Caki2 (cell line): ENCODE measurements around the gene KRTAP24-1. TPM values are rescaled to one million over a fixed set of nuclear protein-coding genes. Genes with fewer than 3 reads are reported as not detected.

ENCODE experiments used
- DNase-seq: peaks from one replicate; pipeline ENCODE4 v3.0.0-alpha.2; 2015; ENCODE audit warnings: low read depth
- in situ Hi-C: cut with HindIII; loops from 2 replicates; pipeline ENCODE4 v1.10.0; 2016; ENCODE audit warnings: low sequenced_read_pairs, low pct_unique_long_range_greater_than_20kb, mixed read lengths
- total RNA-seq: library from RNA; depleted of rRNA; stranded (reverse); fragments of >200 nt; shearing (Covaris generic); gene quantifications from 2 replicates; pipeline ENCODE4 v1.2.3, GENCODE V29; 2014; ENCODE audit warnings: low replicate concordance; rRNA removed

The KRTAP24-1 gene, protein sequence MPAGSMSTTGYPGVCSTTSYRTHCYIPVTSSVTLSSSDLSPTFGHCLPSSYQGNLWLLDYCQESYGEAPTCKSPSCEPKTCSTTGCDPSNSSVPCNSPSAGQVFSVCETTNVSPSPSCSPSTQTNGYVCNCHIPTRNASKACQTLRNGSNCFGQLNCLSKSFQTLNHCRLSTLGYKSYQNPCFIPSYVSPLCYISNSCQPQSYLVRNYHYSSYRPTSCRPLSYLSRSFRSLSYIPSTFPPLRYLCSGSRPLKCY
- not detected in 2 replicates for total RNA-seq

DNA sequence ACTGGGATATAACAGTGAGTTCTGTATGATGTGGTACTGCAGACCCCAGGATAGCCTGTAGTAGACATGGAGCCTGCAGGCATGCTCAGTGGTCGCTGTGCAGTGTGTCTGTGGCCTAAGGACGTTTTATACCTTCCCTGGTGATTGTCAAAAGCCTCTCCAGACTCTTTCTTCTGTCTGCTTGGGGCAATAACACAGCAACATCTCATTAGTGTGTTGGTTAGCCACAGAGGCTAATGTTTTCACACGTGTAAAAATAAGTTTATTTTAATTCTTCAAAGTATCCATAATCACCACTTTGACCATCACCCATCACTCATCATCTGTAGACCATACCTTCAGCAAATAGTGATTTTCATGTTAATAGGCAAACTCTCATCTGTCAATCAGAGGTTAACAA is at the start of gene KRTAP24-1:
KRTAP24-1 (minus strand) TSS at position 101 of the 400 bp plus-strand sequence; CDS start at position 83, 18 bp downstream.
- in situ Hi-C loops: no loop called here

DNA sequence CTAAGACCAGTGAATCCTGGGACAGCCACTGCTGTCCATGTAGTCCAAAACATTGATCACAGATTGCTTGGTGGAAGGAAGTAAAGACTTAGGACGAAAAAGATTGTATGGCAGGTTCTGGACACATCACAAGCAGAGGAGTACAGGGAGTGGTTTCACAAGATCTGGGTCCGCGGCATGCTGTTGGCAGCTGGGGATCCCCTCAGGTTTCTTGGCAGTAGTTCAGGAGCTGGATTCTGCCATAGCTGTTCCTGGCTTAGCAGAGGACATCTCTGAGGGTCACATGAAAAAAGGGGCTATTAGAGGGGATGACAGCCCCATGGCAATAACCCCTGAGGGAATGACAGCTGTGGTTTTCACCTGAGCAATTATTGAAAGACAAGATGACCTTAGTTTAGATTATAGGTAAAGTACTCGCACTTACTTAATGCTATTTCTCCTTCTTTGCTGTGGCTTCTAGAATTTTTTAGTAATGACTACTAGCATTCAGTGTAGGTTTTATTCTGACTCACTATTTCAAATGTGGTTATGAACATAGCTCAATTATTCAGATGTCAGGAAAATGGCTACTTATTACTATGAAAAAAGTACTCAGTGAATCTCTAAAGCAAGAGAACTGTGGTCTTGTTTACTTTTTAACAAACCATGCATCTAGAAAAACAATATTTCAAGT is 46.6 kb upstream of the KRTAP24-1 start:
- in situ Hi-C loops: no loop called here
- DNase-seq: no peak

More for the DNA sequence above, at the start of gene KRTAP24-1:
- no peak for DNase-seq

DNA sequence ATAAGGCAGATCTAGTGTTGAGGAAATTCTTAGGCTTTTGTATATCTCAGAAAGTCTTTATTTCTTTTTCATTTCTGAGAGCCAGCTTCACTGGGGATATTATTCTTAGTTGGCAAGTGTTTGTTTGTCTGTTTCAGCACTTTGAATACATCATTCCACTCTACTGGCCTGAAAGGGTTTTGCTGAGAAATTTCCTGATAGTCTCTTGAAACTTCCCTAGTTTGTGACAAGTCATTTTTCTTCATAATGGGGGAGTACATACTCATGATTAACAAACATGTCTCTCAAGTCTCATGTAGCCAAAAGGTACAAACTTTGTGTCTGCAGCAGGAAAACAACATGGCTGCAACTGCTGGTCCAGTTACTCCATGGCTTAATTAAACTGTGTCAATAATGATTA is 43.6 kb upstream of the KRTAP24-1 start:
- no peak for DNase-seq
- in situ Hi-C loops: no loop called here

DNA sequence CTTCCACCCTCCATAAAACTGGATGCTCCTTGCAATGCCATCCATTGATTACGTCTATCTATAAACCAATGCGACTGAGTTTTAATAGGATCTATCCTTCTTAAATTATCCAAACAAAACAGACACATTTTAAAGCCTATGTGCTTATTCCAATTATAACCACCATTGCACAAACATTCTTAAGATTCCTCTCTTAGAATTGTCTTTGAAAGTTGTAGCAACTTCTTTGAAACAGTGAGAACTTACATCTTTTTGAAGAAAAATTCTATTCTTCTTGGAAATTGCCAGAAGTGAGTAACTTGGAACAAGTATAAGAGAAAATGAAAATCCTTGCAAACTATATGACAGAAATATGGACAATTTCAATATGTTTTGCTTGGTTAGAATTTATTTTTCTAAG is 37.5 kb upstream of the KRTAP24-1 start, which contains the start of gene KRTAP26-1:
KRTAP26-1 (minus strand) TSS at position 101 of the 400 bp plus-strand sequence. CDS start 280 bp downstream, outside the sequence.
- no peak for DNase-seq
- in situ Hi-C loops: no loop called here

DNA sequence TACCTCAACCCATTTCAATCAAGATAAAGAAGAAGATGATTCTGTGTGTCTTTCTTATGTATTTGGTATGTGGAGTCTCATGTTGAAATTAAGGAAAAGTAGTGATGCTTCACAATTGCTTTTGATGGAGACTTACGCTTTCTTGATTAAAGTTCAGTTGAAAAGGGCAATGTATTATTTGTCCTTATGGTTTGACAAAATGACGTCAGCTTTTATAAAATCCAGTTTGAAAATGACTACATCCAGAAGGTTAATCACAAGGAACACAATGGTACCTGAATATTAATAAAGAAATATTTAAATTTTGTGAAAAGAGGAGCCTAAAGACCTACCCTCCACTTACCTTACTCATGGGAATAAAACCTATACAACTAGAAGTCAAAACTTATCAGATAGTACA is 33.0 kb upstream of the KRTAP24-1 start:
- DNase-seq: no peak
- in situ Hi-C loops: no loop called here

DNA sequence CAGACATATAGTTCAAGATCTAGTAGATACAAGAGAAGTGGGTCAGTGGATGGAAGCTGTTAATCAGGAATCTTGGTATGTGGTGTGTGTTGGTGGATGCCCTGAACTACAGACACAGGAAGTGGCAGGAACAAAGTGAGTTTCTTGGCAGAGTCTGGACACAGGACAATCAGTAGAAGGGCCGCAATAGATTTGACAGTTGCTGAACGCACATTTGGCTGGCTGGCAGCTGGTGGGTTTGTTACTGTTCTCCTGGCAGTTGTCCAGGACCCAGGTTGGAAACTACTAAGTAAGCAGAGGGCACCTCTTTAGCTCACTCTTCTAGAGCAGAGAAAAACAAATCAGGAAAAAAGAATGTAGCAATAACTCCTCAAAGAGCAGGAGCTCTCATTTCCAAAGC is 24.1 kb upstream of the KRTAP24-1 start:
- no peak for DNase-seq
- in situ Hi-C loops: no loop called here

DNA sequence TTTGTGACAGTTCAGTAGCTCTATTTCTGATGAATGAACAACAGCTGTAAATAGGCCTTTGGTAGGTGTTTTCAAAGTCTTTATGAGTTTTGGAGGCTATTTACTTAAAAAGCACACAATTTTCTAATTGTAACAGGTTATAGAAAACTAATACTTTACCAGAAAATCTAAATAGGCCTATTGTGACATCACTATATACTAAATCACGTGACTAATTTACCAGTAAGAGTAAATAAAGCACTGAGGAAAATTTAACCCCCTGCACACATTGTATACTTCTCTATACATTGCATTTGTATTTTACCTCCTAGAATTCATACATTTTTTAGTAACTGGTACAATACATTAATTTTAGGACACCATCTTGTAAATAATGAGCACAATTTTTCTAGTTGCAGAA is 22.4 kb upstream of the KRTAP24-1 start:
- in situ Hi-C loops: no loop called here
- no peak for DNase-seq

DNA sequence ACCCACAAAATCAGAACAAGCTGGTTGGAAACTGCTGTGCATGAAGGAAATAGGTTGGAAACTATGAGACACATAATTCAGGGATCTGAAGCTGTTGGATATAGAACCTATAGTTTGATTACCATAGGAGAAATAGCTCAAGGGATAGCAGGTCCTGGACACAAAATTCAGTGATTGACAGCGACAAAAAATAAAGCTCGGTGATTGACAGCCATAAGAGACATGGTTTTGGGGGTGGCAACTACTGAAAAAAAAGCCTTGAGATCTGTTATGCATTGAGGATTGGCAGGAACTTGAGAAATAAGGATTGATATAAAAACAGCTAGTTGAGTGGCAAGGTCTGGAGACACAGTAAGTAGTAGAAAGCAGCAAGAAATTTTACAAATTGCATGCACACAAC is 6.5 kb upstream of the KRTAP24-1 start, which contains the start of gene KRTAP25-1:
KRTAP25-1 (minus strand) TSS at position 300 of the 400 bp plus-strand sequence; CDS start at position 276, 24 bp downstream.
- DNase-seq: no peak
- in situ Hi-C loops: no loop called here

DNA sequence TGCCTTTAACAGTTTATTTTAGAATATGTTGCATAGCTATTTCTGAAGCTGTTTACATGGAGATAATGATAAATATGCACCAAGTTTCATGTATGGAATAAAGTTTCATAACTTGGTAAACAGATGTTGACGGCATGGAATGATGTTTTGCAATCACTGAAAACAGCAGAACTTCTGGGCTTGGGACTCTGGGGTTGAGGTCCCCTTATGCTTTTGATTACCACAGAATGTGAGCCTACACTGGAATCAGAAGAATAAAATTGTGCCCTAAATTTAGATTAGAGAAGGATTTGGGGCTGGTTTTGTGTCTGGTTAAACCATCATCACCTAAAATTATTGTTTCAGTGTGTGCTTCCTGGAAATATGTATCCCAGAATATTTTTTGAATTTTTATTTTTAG is 11.1 kb downstream of the KRTAP24-1 start:
- no peak for DNase-seq
- in situ Hi-C loops: no loop called here

DNA sequence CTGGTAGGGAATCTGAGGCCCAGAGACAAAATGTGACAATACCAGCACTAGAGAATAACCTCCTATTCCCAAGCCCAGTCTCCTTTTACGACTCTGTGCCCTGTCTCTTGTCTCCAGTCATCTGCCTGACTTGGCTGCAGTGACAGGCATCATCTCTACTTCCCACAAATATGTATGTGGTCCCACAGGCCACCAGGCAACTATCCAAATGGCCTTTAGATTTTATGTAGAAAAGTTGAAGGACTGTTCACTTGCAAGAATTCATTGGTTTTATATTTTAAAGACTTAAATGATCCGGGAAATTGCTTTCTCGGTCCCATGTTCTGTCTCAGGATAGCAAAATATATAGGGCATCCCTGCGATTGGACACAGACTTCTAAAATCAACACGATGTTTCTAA is 11.6 kb downstream of the KRTAP24-1 start:
- no peak for DNase-seq
- in situ Hi-C loops: no loop called here

DNA sequence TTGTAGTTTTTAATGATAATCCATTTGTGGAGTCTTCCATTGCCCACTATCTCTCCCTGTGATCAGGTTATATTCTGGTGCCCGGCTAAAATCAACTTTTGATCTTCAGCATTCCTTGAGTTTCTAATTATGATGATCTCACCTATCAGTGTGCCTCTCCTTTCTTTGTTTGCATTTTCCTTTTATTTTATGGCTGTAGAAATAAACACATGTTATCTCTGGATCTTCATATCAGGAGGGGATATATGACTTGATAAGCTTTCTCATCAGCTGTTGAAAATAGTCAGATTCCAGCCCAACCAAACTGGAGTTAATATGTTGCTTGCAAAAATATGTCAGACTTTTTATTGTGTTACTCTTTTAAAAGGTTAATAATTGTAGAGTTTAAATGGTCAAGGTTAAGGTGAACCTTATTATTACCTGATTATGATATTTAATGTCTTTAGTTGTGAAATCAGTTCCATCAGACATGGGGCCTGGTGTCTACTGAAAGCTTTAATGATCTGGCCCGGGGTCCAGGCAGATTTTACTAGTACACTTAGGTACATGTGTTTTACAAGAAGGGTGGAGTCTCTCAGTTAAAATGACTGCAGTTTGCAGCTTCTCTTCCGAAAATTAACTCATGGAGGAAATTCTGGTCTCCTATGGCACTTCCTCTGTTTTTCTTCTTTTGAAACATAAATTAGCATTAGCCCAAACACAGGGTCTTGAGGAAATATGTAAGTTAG is 12.8 kb downstream of the KRTAP24-1 start:
- in situ Hi-C loops: no loop called here
- DNase-seq: no peak

DNA sequence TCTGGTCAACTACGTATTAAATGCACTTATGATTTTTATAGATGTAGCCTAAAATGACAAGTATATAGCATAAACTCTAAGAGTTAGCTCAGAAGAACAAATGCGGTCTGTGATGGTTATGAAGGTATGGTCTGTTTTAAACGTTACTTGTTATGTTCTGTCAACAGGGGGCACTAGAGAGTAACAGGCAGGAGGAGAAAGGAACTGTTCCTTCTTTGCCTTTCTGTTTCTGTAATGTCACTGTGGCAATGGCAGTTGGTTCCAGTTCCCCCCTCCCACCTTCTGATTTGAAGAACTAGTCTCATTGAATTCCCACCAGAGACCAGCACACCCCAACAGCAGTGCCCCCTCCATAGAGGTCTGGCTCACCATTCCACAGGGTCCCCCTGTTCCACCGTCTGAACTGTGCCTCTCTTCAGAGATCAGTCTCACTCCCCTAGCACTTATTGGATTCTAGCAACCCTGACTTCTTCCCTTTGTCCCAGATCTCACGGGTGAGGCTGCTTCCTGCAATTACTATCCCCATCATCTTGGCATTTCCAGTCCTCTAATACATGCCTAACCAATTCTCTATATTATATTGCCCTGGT is 14.0 kb downstream of the KRTAP24-1 start:
- no peak for DNase-seq

DNA sequence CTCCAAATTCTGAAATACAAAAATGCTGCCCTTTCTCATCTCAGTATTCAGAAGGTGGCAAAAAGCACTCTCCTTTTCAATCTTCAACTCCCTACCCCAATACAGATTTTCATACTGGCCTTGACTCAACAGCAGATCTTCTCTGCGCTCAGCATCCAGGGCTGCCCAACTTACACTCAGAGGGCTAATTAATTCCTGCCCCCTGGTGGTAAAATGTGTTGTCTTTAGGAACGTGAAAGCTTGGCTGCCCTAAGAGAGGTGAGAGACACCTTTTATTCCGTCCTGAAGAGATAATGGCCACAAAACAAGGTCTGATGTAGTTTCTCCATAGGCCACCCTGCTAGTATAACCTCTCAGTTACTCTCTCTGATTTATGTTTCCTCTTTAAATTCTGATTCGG is 25.0 kb downstream of the KRTAP24-1 start:
- DNase-seq: peak; percentile 17
- in situ Hi-C loops: no loop called here

More for the DNA sequence above, 14.0 kb downstream of the KRTAP24-1 start:
- in situ Hi-C loops: no loop called here

DNA sequence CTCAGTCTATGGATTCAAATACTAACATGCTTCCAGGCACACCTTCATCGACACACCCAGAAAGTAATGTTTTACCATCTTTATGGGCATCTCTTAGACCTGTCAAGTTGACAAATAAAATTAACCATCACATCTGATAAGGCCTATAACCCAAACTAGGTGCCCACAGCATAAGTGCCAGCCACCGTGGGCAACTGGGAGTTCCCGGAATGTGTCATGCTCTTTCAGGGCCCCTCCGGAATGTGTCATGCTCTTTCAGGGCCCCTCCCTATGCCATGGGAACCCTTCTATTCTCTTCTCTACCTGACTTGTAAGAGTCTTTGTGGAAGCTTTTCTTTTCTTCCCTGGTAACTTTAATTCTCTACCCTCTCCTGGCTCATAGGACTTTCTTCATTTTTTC is 26.6 kb downstream of the KRTAP24-1 start:
- peak; percentile 8 for DNase-seq
- in situ Hi-C loops: no loop called here

DNA sequence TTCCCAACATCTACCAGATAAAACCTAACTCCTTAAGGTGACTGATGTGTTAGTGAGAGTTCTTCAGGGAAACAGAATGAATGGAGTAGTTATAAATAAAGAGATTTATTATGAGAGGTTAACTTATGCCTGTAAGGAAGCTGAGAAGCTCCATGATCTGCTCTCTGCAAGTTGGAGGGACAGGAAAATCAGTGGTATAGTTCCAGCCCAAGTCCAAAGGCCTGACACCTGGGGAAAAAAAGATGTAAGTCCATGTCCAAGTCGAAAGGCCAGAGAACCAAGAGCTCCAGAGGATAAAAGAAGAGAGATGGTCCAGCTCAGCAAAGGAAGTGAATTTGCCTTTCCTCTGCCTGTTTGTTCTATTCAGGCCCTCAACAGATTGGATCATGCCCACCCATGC is 27.1 kb downstream of the KRTAP24-1 start:
- DNase-seq: no peak
- in situ Hi-C loops: no loop called here

DNA sequence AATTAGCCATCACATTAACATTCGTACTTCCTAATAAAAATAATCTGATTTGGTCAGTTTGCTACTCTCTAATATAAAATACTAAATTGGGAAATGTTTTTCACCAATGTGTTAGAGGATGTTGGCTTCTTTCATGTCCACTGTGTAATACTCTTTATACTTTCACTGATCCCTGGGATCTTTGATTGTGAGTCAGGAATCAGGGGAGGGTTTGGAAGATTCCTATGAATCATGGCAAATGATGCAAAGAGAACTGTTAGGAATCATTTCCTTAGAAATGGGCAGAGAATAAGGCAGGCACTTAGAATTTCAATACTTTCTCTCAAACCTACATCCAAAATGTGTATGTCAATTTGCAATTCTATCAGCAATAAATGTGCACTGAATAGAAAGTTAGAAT is 31.0 kb downstream of the KRTAP24-1 start:
- no peak for DNase-seq
- in situ Hi-C loops: no loop called here

DNA sequence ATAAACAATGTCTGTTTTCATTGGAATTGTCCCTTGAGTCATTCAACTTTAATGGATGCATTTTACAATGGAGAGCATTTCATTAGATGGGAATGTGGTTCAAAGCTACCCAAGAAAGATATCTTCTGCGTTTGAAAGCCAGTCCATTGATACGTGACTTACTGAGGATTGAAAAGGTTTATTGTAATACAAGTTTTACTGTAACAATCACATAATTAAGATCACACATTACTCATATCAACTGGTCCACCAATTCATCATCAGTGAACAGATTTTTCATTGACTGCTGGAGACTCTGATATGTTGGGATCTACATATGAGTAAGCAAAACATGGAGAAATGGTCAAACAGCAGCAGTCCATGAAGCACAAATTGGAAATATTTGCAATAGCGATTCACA is 32.8 kb downstream of the KRTAP24-1 start:
- in situ Hi-C loops: no loop called here
- no peak for DNase-seq

DNA sequence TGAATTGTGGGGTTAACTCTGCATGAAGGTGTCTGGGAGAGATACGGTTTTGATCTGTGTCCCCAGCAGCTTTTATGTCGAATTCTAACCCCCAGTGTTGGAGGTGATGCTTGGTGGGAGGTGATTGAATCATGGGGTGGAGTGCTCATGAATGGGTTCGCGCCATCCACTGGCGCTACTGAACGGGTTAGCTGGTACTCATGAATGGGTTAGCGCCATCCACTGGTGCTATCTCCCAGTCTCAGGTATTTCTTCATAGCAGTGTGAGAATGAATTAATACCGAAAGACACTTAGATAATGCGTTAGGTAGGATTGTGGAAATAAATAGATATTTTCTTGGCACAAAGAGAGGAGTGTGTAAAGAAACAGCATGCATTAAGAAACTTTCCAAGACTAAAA is 33.9 kb downstream of the KRTAP24-1 start:
- DNase-seq: no peak
- in situ Hi-C loops: no loop called here

DNA sequence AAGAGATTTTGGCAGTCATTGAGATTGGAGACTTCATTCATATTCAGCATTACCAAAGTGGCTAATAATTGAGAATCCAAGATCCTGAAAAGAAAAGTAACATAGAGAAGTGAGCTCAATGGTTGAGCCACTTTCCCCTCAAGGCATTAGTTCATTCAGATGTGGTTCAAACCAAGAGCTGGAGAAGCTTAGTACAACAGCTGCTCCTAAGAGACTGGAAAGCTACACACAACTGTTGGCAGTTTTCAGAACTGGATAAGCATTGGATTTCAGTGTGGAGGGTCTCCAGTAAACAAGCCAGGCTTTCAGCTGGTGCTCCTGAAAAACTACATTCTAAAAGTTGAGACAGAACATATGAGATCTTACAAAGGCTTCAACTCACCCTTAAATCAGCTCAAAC is 37.7 kb downstream of the KRTAP24-1 start:
- in situ Hi-C loops: no loop called here

More for the DNA sequence above, 37.7 kb downstream of the KRTAP24-1 start:
- DNase-seq: no peak
